HepG2 (cell line): Measurements from ENCODE around the gene LINGO3. TPM values are rescaled to one million over a fixed set of nuclear protein-coding genes. Genes with fewer than 3 reads are reported as not detected.

ENCODE experiments used
- ATAC-seq: fragments of 200-7000 bp; cut with Tn5 transposase; 3 replicates; pipeline ENCODE4 v1.9.1; 2020; ENCODE audit warnings: mild to moderate bottlenecking, moderate library complexity
- BruUV-seq: library from RNA; stranded (reverse); fragments of 400-500 nt; replicated peaks from 2 replicates; lab custom pipeline; 2021; lab: Mats Ljungman, UMichigan
- CTCF ChIA-PET: fragments of 300-600 bp; formaldehyde crosslinking; extraction: SDS; loops from one replicate; lab custom pipeline; 2021; ENCODE audit warnings: low total read pairs, inconsistent platforms, low intra/inter-chr PET ratio; lab: Yijun Ruan, JAX
- POLR2A ChIA-PET: fragments of 350-600 bp; sonication (Branson Sonifier 250); formaldehyde crosslinking; loops from one replicate; lab custom pipeline; 2020; ENCODE audit warnings: antibody characterized with exemption, inconsistent platforms; lab: Yijun Ruan, JAX
- DNase-seq: peaks from one replicate; pipeline ENCODE4 v3.0.0-alpha.2; 2015; ENCODE audit warnings: low spot score
- FAIRE-seq: peaks from 3 replicates; lab custom pipeline; 2011; peaks lifted over from hg19 to GRCh38; lab: Jason Lieb, UNC
- H2AFZ ChIP-seq: one replicate; pipeline ENCODE4 v1.6.1; 2011; ENCODE audit warnings: low read length, inconsistent platforms
- H3K27ac ChIP-seq: fragments of 300-600 bp; 3 replicates; pipeline ENCODE4 v1.8.0; 2011; ENCODE audit warnings: mixed run types, mild to moderate bottlenecking, mixed read lengths, low read length, inconsistent platforms; ENCODE audit not compliant: insufficient read depth; ENCODE audit errors: extremely low read length
- H3K27me3 ChIP-seq, 2 experiments: fragments of 200-600 bp in 1 of 2; 2 replicates in 1 of 2; 3 replicates in 1 of 2; pipeline versions ENCODE4 v1.6.0 to v1.8.0; 2011; ENCODE audit warnings: low read length in 2 of 2, mild to moderate bottlenecking in 2 of 2, moderate library complexity in 2 of 2, inconsistent platforms in 1 of 2; ENCODE audit not compliant: insufficient read depth in 2 of 2, control insufficient read depth in 1 of 2
- H3K36me3 ChIP-seq, 2 experiments: fragments of 200-600 bp in 1 of 2; replicated peaks in 1 of 2; 2 replicates in 1 of 2; 3 replicates in 1 of 2; pipeline versions ENCODE4 v1.5.1 to v1.8.0; 2011; ENCODE audit warnings: low read length in 2 of 2, inconsistent platforms in 1 of 2; ENCODE audit not compliant: insufficient read depth in 2 of 2, control insufficient read depth in 1 of 2
- H3K4me1 ChIP-seq: 2 replicates; pipeline ENCODE4 v1.5.1; 2012; ENCODE audit warnings: low read length, inconsistent platforms; ENCODE audit not compliant: insufficient read depth
- H3K4me2 ChIP-seq: 2 replicates; pipeline ENCODE4 v1.6.0; 2011; ENCODE audit warnings: low read depth, low read length, inconsistent platforms
- H3K4me3 ChIP-seq, 3 experiments: fragments of 200-600 bp in 1 of 3; sonication (generic), shearing (Covaris generic) in 1 of 3; replicated peaks in 1 of 3; 2 replicates each; pipeline ENCODE4 v1.5.1; 2011 to 2016; ENCODE audit warnings: low read length in 3 of 3, inconsistent platforms in 2 of 3, low read depth in 2 of 3, mild to moderate bottlenecking in 2 of 3, control low read depth in 1 of 3, mixed read lengths in 1 of 3; ENCODE audit not compliant: insufficient read depth in 1 of 3
- H3K79me2 ChIP-seq: one replicate; pipeline ENCODE4 v1.6.1; 2011; ENCODE audit warnings: low read length, inconsistent platforms; ENCODE audit not compliant: insufficient read depth
- H3K9ac ChIP-seq: 2 replicates; pipeline ENCODE4 v1.6.0; 2011; ENCODE audit warnings: mild to moderate bottlenecking, low read depth, low read length, inconsistent platforms; ENCODE audit not compliant: insufficient read depth
- H3K9me3 ChIP-seq: 2 replicates; pipeline ENCODE4 v1.5.1; 2012; ENCODE audit warnings: mild to moderate bottlenecking, low read length
- H4K20me1 ChIP-seq: 2 replicates; pipeline ENCODE4 v1.6.0; 2011; ENCODE audit warnings: inconsistent platforms, mild to moderate bottlenecking, low read length, moderate library complexity; ENCODE audit not compliant: insufficient read depth
- KMT2A ChIP-seq: sonication (generic); formaldehyde crosslinking; IDR thresholded peaks from 2 replicates; pipeline ENCODE4 v1.4.0; 2020; ENCODE audit warnings: missing genetic modification reagents
- RORA ChIP-seq: sonication (generic); formaldehyde crosslinking; IDR thresholded peaks from 2 replicates; pipeline ENCODE4 v1.5.0; 2020; ENCODE audit warnings: mild to moderate bottlenecking, missing genetic modification reagents, moderate library complexity
- SAFB2 ChIP-seq: sonication (generic); formaldehyde crosslinking; IDR thresholded peaks from 2 replicates; pipeline ENCODE4 v1.5.1; 2020; ENCODE audit warnings: missing genetic modification reagents, low read depth, mild to moderate bottlenecking, borderline replicate concordance
- SETDB1 ChIP-seq: sonication (generic); formaldehyde crosslinking; IDR thresholded peaks from 2 replicates; pipeline ENCODE4 v1.5.1; 2020; ENCODE audit warnings: missing genetic modification reagents, mild to moderate bottlenecking, borderline replicate concordance
- XRCC5 ChIP-seq: fragments of 200-400 bp; formaldehyde crosslinking; optimal IDR thresholded peaks from 2 replicates; pipeline ENCODE3; 2017; ENCODE audit warnings: mild to moderate bottlenecking, low read length
- ZEB1 ChIP-seq: IDR thresholded peaks from 2 replicates; pipeline ENCODE4 v1.6.1; 2012; ENCODE audit warnings: mild to moderate bottlenecking, low read depth, inconsistent platforms; ENCODE audit not compliant: insufficient replicate concordance
- ZNF207 ChIP-seq: fragments of 450-650 bp; IDR thresholded peaks from 2 replicates; pipeline ENCODE4 v1.6.1; 2016; ENCODE audit warnings: antibody characterized with exemption, borderline replicate concordance
- ZNF337 ChIP-seq: sonication (generic); formaldehyde crosslinking; IDR thresholded peaks from 2 replicates; pipeline ENCODE4 v1.5.1; 2020; ENCODE audit warnings: missing genetic modification reagents, low read depth, mild to moderate bottlenecking, borderline replicate concordance
- ZNF563 ChIP-seq: sonication (generic); formaldehyde crosslinking; IDR thresholded peaks from 2 replicates; pipeline ENCODE4 v1.8.0; 2022; ENCODE audit warnings: mild to moderate bottlenecking, moderate library complexity, missing genetic modification reagents
- ZNF570 ChIP-seq: sonication (generic); formaldehyde crosslinking; IDR thresholded peaks from 2 replicates; pipeline ENCODE4 v1.4.0; 2020; ENCODE audit warnings: mild to moderate bottlenecking, missing genetic modification reagents, borderline replicate concordance
- WGBS: methylation state at CpG from one replicate; pipeline ENCODE4 v1.1.6; 2017; ENCODE audit warnings: low lambda C conversion rate; 5-methylcytosine and 5-hydroxymethylcytosine counted together
- in situ Hi-C: cut with HindIII; loops from 2 replicates; pipeline ENCODE4 v1.10.0; 2017; ENCODE audit warnings: low pct_unique_long_range_greater_than_20kb; ENCODE audit not compliant: extremely low pct_ligation_motif_present
- intact Hi-C: fragments of 100-400 bp; cut with micrococcal nuclease; formaldehyde crosslinking; loops from one replicate; pipeline ENCODE4 v1.10.0; 2022; ENCODE audit not compliant: unreplicated experiment
- polyA plus RNA-seq, 8 experiments: library from polyadenylated mRNA; depleted of rRNA in 3 of 8; stranded (reverse) in 7 of 8; unstranded in 1 of 8; fragments of >200 nt; fragmentation: Illumina TruSeq in 4 of 8; extraction: Trizol in 4 of 8; gene quantifications; 2 replicates each; pipeline versions ENCODE4 v1.2.1 to v1.2.3, GENCODE V29; 2011 to 2016; ENCODE audit warnings: low read depth in 4 of 8, missing spikeins in 1 of 8, mixed read lengths in 1 of 8; ENCODE audit not compliant: insufficient read depth in 1 of 8
- total RNA-seq, 5 experiments: library from RNA; depleted of rRNA; stranded (reverse); fragments of >200 nt; fragmentation: Illumina TruSeq; extraction: Trizol; gene quantifications; 2 replicates each; pipeline ENCODE4 v1.2.3, GENCODE V29; 2016; ENCODE audit warnings: low read depth in 1 of 5
- TF ChIP-seq, protein P1 (sequence below): sonication (generic); formaldehyde crosslinking; IDR thresholded peaks from 2 replicates; pipeline ENCODE4 v1.5.1; 2020; ENCODE audit warnings: missing genetic modification reagents, mild to moderate bottlenecking, borderline replicate concordance
- TF ChIP-seq, protein P2 (sequence below): sonication (generic); formaldehyde crosslinking; IDR thresholded peaks from 2 replicates; pipeline ENCODE4 v1.5.1; 2020; ENCODE audit warnings: mild to moderate bottlenecking, missing genetic modification reagents, borderline replicate concordance

The LINGO3 gene
- total and polyA plus RNA-seq, 2 of the 13 experiments (the other 11 are each of a cell fraction or from before 2014, with no cell fraction given): not detected

DNA sequence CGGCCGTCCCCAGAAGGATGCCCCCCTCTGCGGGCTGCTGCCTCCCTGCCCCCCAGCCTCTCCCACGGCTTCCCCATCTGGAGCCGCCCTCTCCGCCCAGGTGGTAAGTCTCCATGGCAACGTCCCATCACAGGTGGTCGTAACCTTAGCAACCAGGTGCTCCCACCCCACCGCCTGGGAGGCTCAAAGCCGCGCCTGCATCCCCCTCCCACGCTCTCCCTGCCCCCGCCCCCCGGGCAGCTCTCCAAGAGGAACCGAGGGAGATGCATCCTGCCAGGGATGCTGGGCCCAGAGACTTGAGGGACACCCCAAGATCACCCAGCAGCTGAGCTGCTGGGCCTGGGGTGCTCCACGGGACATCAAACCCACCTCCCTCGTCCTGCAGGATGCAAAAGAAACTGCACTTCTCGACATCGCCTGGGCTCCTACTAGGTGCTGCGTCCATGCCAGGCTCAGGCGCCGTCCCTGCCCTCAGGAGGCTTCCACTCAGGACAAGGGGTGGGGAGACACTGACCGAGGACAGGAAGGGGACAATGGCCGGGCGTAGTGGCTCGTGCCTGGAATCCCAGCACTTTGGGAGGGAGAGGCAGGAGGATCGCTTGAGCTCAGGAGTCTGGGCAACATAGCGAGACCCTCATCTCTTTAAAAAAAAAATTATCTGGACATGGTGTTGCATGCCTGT is 5.0 kb upstream of the LINGO3 start:
- peaks cover 37% of the 10 kb centered on the region for H3K4me1 ChIP-seq
- intact Hi-C loops (loop anchor here (10.0 kb wide), 2 partner anchors 78 to 302 kb away; partner anchors contain the start of genes PLEKHJ1 and SF3A2), in situ Hi-C loops (loop anchor here (10.0 kb wide), 2 partner anchors 78 to 158 kb away; partner anchors contain the start of genes AP3D1, PLEKHJ1 and SF3A2)
- 56% methylated on average over 15 of the region's 28 CpGs for WGBS
- no peak for ATAC-seq
- peaks cover 10 to 24% of the 10 kb centered on the region in 2 experiments for H3K27me3 ChIP-seq
- H3K27ac ChIP-seq: no peak overlapping the region
- H3K4me3 ChIP-seq: no peak overlapping the region
- DNase-seq: no peak
- ChIA-PET POLR2A (no interaction called here), CTCF (interaction anchor here (0.8 kb wide), 1 partner anchor 78 kb away, joined by 3 read pairs; no protein-coding TSS in a partner anchor)
- no peak overlapping the region for H2AFZ ChIP-seq
- no peaks in the 10 kb centered on the region for H3K79me2 ChIP-seq
- BruUV-seq: no TSS peak
- peaks cover 9% of the 10 kb centered on the region for H3K9me3 ChIP-seq
- no peak for FAIRE-seq
- H3K4me2 ChIP-seq: no peak overlapping the region
- H4K20me1 ChIP-seq: no peaks in the 10 kb centered on the region
- no peak for TF ChIP-seq SAFB2 (CRISPR knock-in tag)
- H3K9ac ChIP-seq: no peak overlapping the region
- H3K36me3 ChIP-seq: no peaks in the 10 kb centered on the region

DNA sequence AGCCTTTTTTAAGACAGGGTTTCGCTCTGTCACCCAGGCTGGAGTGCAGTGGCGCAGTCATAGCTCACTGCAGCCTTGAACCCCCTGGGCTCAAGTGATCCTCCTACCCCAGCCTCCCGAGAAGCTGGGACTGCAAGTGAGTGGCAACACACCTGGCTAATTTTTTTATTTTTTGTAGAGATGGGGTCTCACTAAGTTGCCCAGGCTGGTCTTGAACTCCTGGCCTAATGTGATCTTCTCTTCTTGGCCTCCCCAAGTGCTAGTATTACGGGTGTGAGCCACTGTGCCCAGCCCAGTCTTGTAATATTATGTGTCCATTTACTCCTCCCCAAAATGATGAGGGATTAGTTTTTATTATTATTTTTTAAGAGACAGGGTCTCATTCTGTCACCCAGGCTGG is 3.1 kb upstream of the LINGO3 start:
- peaks cover 9% of the 10 kb centered on the region for H3K9me3 ChIP-seq
- ChIA-PET POLR2A (no interaction called here), CTCF (no interaction called here)
- 49% methylated on average over 4 of the region's 4 CpGs for WGBS
- no peak overlapping the region for H3K4me3 ChIP-seq
- H3K36me3 ChIP-seq: no peaks in the 10 kb centered on the region
- no peak overlapping the region for H3K4me2 ChIP-seq
- DNase-seq (no peak), ATAC-seq (no peak), FAIRE-seq (no peak)
- intact Hi-C loops: loop anchor here (10.0 kb wide), 2 partner anchors 76 to 304 kb away; partner anchors contain the start of genes PLEKHJ1 and SF3A2
- BruUV-seq: no TSS peak
- in situ Hi-C loops: loop anchor here (10.0 kb wide), 2 partner anchors 76 to 156 kb away; partner anchors contain the start of genes AP3D1, PLEKHJ1 and SF3A2
- no peak overlapping the region for H3K9ac ChIP-seq
- no peak overlapping the region for H2AFZ ChIP-seq
- H3K27ac ChIP-seq: no peak overlapping the region
- H3K4me1 ChIP-seq: peaks cover 28% of the 10 kb centered on the region
- H3K79me2 ChIP-seq: no peaks in the 10 kb centered on the region
- TF ChIP-seq RORA (no peak), ZNF570 (CRISPR knock-in tag) (no peak), ZNF337 (CRISPR knock-in tag) (no peak), ZNF563 (CRISPR knock-in tag) (no peak), KMT2A (CRISPR knock-in tag) (no peak), ZNF207 (no peak), ZEB1 (no peak), SETDB1 (no peak), XRCC5 (no peak)
- TF ChIP-seq, protein P1, sequence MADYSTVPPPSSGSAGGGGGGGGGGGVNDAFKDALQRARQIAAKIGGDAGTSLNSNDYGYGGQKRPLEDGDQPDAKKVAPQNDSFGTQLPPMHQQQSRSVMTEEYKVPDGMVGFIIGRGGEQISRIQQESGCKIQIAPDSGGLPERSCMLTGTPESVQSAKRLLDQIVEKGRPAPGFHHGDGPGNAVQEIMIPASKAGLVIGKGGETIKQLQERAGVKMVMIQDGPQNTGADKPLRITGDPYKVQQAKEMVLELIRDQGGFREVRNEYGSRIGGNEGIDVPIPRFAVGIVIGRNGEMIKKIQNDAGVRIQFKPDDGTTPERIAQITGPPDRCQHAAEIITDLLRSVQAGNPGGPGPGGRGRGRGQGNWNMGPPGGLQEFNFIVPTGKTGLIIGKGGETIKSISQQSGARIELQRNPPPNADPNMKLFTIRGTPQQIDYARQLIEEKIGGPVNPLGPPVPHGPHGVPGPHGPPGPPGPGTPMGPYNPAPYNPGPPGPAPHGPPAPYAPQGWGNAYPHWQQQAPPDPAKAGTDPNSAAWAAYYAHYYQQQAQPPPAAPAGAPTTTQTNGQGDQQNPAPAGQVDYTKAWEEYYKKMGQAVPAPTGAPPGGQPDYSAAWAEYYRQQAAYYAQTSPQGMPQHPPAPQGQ: no peak
- TF ChIP-seq, protein P2, sequence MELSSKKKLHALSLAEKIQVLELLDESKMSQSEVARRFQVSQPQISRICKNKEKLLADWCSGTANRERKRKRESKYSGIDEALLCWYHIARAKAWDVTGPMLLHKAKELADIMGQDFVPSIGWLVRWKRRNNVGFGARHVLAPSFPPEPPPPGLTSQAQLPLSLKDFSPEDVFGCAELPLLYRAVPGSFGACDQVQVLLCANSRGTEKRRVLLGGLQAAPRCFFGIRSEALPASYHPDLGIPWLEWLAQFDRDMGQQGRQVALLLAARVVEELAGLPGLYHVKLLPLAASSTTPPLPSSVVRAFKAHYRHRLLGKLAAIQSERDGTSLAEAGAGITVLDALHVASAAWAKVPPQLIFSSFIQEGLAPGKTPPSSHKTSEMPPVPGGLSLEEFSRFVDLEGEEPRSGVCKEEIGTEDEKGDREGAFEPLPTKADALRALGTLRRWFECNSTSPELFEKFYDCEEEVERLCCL (CRISPR knock-in tag): no peak
- H4K20me1 ChIP-seq: no peaks in the 10 kb centered on the region
- H3K27me3 ChIP-seq: peaks cover 10 to 39% of the 10 kb centered on the region in 2 experiments
